GM23248 (cell line): ENCODE measurements around the gene SLC44A5.

Experiments
- EZH2 ChIP-seq: fragments of 200-600 bp; sonication (generic); IDR thresholded peaks from 2 replicates; pipeline ENCODE4 v1.6.1; 2018; ENCODE audit warnings: antibody characterized with exemption, mild to moderate bottlenecking; ENCODE audit not compliant: insufficient read depth, poor library complexity, severe bottlenecking
- EZH2phosphoT487 ChIP-seq: fragments of 200-600 bp; sonication (generic); IDR thresholded peaks from 2 replicates; pipeline ENCODE4 v1.6.1; 2018; ENCODE audit warnings: antibody characterized with exemption, moderate library complexity, mild to moderate bottlenecking, low read depth; ENCODE audit not compliant: insufficient read depth

GRCh38 chr1:75426688-75427087 is 184.2 kb downstream of the SLC44A5 start:
- no peak for TF ChIP-seq EZH2
- no peak for TF ChIP-seq EZH2phosphoT487
